Epithelial cell of proximal tubule (primary cell): ENCODE data around the gene NUAK1. TPM values are rescaled to one million over a fixed set of nuclear protein-coding genes. Genes with fewer than 3 reads are reported as not detected.

Experiments
- DNase-seq: peaks from one replicate; pipeline ENCODE4 v3.0.0-alpha.2; 2011; ENCODE audit warnings: low read depth
- H3K4me3 ChIP-seq: 2 replicates; pipeline ENCODE4 v1.5.1; 2011; ENCODE audit warnings: low read depth, mild to moderate bottlenecking, low read length
- CTCF ChIP-seq: conservative IDR thresholded peaks from 2 replicates; pipeline ENCODE4 v1.5.1; 2012; ENCODE audit warnings: low read depth, mild to moderate bottlenecking, low read length
- total RNA-seq: library from RNA; depleted of rRNA; stranded (reverse); fragments of >200 nt; gene quantifications from 2 replicates; pipeline ENCODE4 v1.2.3, GENCODE V29; 2015

The NUAK1 gene
- total RNA-seq, 1 donor from 2014 or later: 34.5 TPM

GRCh38 chr12:106179086-106179485 lies 40.3 kb upstream of the NUAK1 start:
- H3K4me3 ChIP-seq: no peak overlapping the region
- TF ChIP-seq CTCF: no peak
- DNase-seq: no peak

GRCh38 chr12:106178562-106178961 lies 39.8 kb upstream of the NUAK1 start:
- no peak overlapping the region for H3K4me3 ChIP-seq
- TF ChIP-seq CTCF: no peak
- no peak for DNase-seq

DNA sequence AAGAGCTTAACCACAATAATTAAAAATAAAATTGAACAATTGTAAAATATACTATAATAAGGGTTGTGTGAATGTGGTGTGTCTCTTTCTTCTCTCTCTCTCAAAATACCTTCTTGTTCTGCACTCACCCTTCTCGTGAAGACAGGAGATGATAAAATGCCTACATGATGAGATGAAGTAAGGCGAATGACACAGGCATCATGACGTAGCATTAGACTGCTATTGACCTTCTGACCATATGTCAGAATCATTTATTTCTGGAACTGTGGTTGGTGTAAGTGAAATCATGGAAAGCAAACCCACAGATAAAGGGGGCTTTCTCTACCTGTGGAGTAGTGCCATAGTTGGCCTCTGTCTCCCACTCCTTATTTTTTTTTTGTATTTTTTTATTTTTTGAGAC lies 37.8 kb upstream of the NUAK1 start:
- DNase-seq: no peak
- H3K4me3 ChIP-seq: no peak overlapping the region
- TF ChIP-seq CTCF: no peak

DNA sequence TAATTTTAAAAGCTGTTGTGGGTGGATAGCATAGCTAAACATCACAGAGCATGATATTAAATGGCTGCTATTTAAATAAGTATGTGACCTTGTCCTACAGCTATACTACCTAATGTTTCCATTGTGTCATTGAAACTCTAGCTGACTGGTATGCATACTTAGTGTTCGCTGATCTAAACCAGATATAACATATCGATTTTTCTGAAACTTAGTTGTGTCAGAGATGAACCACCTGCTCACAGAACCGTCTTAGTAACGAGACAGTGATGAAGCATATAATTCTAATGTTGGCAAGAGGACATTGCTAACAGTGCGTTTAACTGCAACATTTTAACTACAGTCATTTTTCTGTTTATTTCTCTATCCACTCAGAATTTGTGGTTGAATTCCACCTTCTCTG lies 36.1 kb upstream of the NUAK1 start:
- DNase-seq: no peak

DNA sequence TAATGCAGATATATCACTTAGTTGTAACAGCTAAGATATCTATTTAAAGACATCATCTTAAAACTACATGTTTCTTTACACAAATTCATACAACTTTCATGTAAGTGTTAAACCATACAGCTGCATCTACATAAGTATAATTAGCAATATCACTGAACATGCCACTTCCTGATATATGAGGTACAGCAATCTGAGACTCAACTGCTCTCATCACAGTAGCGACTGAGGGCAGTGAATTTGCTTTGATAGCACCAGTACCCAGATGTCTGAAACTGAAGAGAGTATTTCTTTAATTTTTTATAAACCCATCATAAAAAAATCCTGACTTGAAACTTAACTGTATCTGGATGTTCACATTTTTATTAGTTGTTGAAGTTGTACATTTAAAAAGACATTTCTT lies 34.7 kb upstream of the NUAK1 start:
- no peak for DNase-seq
- H3K4me3 ChIP-seq: no peak overlapping the region
- TF ChIP-seq CTCF: no peak

More for the DNA sequence above, 36.1 kb upstream of the NUAK1 start:
- TF ChIP-seq CTCF: no peak
- H3K4me3 ChIP-seq: no peak overlapping the region

- no peak for DNase-seq
- peak; percentile 20 for TF ChIP-seq CTCF
- H3K4me3 ChIP-seq: no peak overlapping the region
These were observed 32.5 kb upstream of the NUAK1 start for GRCh38 chr12:106171117-106171750.

- H3K4me3 ChIP-seq: no peak overlapping the region
- no peak for DNase-seq
- TF ChIP-seq CTCF: no peak
These were observed 31.5 kb upstream of the NUAK1 start for GRCh38 chr12:106170285-106170684.
